ENCODE results near the gene TIMM10B.

DNA sequence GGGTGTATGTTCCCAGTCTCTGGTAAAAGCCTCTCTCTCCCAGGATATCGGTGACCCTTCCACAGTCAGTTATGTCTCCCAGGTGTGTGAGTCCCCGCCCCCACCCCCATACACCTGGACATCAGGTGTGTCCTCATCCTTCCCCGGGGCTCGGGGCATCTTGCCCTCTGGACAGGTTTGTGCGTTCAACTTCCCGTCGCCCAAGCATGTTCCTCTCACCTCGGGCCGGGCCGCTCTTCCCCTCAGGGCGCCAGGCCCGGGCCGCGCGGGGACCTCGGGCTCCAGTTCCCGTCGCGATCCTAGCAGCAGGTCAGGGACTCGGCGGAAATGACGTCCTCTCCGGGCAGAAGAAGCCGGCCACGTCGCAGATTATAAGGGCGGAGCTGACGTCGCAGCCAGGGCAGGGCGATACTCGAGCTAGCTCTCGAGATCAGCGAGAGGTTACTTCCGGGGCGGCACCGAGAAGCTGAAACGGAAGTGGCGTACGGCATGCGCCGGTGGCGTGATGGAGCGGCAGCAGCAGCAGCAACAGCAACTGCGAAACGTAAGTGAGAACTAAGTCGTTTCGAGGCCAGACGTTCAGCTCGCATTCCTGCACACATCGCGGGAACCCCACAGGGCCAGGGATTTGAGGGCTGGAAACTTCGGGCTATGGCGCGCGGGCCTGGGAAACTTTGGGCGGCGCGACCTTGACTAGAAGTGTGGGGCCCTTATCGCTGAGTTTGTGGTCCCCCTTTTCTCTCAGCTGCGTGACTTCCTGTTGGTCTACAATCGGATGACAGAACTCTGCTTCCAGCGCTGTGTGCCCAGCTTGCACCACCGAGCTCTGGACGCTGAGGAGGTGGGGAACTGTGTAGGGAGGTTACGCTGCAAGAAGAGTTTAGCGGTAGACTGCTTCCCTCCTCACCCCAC is at the start of gene TIMM10B, which contains the start of gene ARFIP2:
- TF ChIP-seq POLR2AphosphoS5 (IDR thresholded peaks at IDR 0.05): peak; percentile 98 to 99 (median 99)
- peak; percentile 42 to 71 (median 55) for TF ChIP-seq POLR2A (IDR thresholded peaks at IDR 0.05)

Data from spleen (tissue), 3 donors.